Stromal cell of bone marrow (primary cell): ENCODE results near the gene NEUROD2.

ENCODE experiments used
- DNase-seq: peaks from one replicate; pipeline ENCODE4 v3.0.0-alpha.2; 2012; ENCODE audit warnings: low read depth

Gene NEUROD2

GRCh38 chr17:39618246-39618913 is 10.7 kb upstream of the NEUROD2 start:
- DNase-seq = no peak

GRCh38 chr17:39617446-39618245 is 9.9 kb upstream of the NEUROD2 start:
- DNase-seq = no peak

GRCh38 chr17:39617100-39617445 is 9.4 kb upstream of the NEUROD2 start:
- DNase-seq = no peak

GRCh38 chr17:39615434-39615833 is 7.7 kb upstream of the NEUROD2 start:
- DNase-seq = no peak

GRCh38 chr17:39614545-39615157 is 6.9 kb upstream of the NEUROD2 start:
- DNase-seq = no peak

GRCh38 chr17:39612935-39613464 is 5.3 kb upstream of the NEUROD2 start:
- DNase-seq = no peak

GRCh38 chr17:39612291-39612894 is 4.7 kb upstream of the NEUROD2 start:
- no peak for DNase-seq

- no peak for DNase-seq
These were observed 3.8 kb upstream of the NEUROD2 start for GRCh38 chr17:39611401-39612112.

- DNase-seq = no peak
These were observed 1.8 kb upstream of the NEUROD2 start for GRCh38 chr17:39609416-39610025.

- no peak for DNase-seq
These were observed 642 bp upstream of the NEUROD2 start for GRCh38 chr17:39608142-39608981.

- DNase-seq = no peak
These were observed 466 bp downstream of the NEUROD2 start for GRCh38 chr17:39607057-39607850.

- no peak for DNase-seq
These were observed 1.2 kb downstream of the NEUROD2 start for GRCh38 chr17:39606434-39607056.

GRCh38 chr17:39605492-39606433 is 2.0 kb downstream of the NEUROD2 start:
- DNase-seq = no peak

GRCh38 chr17:39604911-39605491 is 2.7 kb downstream of the NEUROD2 start:
- DNase-seq = no peak

GRCh38 chr17:39603304-39604016 is 4.3 kb downstream of the NEUROD2 start:
- no peak for DNase-seq

- no peak for DNase-seq
These were observed 5.0 kb downstream of the NEUROD2 start for GRCh38 chr17:39602533-39603303.
